Amniotic stem cell (primary cell): ENCODE measurements around the gene PACSIN3.
"Not testable (repeated sequence)": the region's sequence is repeated elsewhere in the genome, so short reads cannot be mapped to it uniquely, and the experiment has no call there.

Experiments used
- DNase-seq: peaks from one replicate; lab custom pipeline; 2025; lab: John Stamatoyannopoulos, UW

Gene PACSIN3

DNA sequence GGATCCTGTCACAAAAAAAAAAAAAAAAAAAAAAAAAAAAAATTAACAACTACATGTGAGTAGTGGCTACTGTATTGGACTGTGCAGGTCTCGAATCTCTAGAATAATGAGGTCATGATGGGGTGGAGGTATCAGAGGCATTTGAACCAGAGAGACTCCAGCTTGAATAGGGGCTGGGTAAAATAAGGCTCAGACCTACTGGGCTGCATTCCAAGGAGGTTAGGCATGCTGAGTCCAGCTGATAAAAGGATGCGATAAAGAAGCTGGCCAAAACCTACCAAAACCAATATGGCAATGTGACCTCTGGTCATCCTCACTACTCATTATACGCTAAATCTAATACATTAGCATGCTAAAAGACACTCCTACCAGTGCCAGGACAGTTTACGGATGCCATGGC lies 5.9 kb upstream of the PACSIN3 start:
- DNase-seq: no peak

DNA sequence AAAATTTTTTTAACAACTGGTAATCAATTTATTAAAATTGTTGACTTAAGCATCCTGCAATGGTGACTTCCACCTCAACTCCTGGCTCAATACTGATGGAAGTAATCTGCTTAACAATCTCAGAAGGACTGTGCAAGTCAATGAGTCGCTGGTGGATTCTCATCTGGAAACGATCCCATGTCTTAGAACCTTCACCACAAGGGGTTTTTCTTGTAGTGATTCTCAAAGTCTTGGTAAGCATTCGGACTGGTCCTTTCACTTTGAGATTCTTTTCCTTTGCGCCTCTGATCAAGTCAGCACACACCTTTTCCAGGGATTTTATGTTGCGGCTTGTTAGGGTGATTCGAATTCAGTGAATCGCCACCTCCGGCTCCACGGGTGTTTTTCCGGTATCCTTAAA lies 4.9 kb upstream of the PACSIN3 start:
- DNase-seq: not testable (repeated sequence)

GRCh38 chr11:47189100-47189834 lies 3.0 kb upstream of the PACSIN3 start:
- DNase-seq: no peak

DNA sequence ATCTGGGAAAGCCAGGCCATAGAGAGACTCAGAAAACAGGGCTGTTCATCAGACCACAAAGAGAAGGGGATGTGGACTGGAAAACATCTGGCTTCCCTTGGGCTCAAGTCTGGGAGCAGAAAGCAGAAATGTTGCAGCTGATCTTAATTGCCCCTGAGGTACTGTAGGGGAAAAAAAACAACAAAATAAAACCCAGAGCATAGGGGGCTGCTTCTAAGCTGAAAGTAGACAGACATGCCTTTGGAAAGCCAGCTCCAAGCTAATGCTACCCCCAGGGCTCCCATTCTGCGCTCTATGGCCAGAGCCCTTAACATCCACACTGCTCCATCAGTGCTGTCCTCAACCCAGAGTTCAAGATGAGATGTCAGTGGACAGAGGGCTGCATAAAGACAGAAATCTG lies 2.0 kb upstream of the PACSIN3 start:
- no peak for DNase-seq

- DNase-seq: no peak
Observed at GRCh38 chr11:47187723-47188122, 1.5 kb upstream of the PACSIN3 start.

- DNase-seq: no peak
Observed at GRCh38 chr11:47186700-47187695, 764 bp upstream of the PACSIN3 start.

- DNase-seq: no peak
Observed at GRCh38 chr11:47185305-47186075, 744 bp downstream of the PACSIN3 start.

DNA sequence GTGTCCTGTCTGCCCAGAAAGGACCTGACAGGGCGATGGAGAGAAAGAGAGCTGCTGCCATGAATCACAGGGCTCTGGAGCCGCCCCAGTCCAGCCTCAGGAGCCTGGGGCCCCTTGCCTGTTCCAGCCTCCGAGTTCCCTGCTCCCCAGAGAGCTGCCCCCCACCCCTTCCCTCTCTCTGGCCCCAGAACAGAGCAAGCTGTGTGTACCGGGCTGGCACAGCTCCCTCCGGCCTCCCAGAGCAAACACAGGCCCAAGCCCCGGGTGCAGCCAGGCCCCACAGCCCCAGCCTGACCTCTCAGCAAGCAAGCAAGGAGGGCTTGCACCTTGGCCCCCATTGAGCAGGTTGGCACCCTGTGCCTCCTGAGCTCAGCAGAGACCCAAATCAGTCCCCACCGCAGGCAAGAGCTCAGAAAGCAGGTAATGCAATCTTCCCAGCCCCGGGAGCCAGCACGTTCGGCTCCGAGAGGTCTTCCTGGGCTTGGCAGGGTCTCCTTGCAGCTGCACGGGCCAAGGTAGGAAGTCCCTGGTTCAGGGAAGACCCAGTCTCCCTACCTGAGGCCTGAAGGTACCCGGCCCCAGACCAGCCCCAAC lies 1.4 kb downstream of the PACSIN3 start:
- DNase-seq: no peak

DNA sequence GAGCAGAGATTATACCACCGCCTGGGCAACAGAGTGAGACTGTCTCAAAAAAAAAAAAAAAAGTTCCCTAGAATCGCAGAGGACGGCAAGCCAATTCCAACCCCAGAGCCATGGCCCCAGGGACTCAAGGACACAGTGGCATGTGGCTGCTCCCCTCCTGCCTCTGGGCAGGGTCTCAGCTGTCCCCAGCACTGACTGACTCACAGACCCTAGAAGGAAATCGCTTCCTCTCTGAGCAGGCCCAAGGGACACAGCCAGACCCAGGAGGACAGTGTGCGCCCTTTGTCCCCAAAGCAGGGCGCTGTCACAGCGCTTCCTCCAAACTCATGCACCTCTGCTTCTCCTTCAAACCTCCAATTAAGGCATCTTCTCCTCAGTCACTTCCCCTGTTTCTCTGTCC lies 2.3 kb downstream of the PACSIN3 start:
- no peak for DNase-seq

DNA sequence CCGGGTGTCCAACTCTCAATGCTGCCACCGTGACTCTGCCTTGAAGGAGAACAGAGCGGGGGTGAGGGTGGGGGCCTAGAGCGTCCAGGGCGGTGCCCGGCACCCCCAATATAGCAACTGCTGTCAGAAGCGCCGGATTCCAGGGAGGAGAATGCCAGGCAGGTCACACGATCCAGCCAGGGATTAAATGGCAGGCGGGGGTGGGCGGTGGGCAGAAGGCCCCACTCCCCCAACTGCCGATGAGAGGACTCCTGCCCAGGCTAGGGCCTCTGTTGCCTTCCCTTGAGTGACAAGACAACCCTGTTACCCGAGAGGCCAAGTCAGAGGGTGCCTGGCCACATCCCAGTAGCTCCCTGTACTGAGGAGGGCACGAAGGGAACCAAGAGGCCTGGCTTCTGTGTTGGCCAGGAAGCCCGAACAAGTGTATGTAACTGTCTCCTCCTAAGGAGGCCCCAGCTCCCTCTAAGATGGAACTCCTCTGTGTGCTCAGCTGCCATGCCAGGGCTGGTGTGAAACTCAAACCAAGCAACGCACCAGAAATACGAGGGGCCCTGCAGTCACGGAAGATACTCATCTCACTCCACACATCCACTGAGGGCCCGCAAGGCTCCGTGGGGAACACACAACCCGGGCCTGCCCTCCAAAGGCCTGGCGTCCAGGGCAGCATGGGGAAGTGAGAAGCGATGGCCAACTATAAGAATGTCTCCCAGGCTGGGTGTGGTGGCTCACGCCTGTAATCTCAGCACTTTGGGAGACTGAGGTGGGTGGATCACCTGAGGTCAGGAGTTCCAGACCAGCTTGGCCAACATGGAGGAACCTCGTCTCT lies 3.0 kb downstream of the PACSIN3 start:
- no peak for DNase-seq

DNA sequence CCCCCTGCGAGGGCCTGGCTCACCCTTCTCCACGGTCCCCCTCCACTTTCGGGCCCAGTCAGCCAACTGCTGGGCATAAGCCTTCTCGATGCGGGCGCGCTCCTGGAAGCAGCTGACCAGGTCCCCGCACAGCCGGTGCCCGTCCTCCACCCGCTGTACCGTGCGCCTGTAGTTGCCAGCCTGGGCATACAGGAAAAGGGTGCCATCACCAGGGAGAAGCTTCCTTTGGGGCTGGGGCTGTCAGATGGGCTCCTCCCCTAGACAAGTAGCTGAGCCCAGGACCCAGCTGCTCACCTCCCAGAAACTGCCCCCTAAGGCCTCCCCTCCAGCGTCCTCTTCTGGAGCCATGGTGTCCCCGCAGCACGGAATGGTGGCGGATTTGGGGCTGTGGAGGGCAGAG lies 3.9 kb downstream of the PACSIN3 start:
- DNase-seq: no peak

DNA sequence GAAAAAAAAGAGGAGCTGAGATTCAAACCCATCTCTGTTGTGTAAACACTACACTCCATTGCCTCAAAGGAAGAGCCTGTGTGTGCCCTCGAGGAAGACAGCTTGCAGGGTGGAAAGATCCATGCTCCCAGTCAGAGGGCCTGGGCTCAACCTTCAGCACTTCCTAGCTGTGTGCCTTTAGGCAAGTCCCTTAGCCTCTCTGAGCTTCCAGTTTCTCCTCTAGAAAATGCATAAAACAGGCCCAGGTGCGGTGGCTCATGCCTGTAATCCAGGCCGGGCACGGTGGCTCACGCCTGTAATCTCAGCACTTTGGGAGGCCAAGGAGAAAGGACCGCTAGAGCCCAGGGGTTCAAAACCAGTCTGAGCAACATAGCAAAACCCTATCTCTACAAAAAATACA lies 5.0 kb downstream of the PACSIN3 start:
- no peak for DNase-seq

DNA sequence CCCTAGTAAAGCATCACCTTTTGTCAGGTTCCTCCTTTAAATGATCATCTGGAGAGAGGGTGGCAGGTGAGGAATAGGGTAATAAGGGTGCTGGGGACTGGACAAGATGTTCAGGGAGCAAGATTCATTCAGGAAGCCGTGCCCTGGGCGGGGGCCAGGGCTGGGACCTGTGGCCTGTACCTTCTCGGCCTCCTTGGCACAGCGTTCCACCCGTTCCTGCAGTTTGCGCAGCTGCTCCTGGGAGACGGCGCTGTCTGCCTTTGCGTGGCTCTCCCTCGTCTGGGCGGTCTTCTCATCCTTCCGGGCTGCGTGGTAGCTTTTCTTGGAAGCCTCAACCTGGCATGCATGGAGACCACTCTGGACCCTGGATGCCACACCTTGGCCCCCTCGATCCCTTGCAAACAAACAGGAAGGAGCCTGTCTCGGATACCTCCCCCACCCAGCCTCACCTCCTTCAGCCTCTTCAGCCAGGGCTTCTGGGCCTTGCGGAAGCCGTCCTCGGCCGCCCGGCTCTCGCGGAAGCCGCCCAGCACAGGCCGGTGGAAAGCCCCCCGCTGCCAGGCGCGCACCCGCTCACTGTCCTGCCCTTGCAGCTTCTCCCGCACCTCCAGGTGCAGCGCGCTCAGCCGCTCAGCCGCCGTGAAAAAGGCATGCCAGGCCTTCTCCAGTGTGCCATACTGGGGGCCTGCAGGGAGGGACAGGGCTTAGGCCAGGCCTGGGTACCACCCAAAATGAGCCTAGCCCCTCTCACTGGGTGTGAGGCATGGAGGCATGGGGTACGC lies 6.0 kb downstream of the PACSIN3 start:
- DNase-seq: no peak

DNA sequence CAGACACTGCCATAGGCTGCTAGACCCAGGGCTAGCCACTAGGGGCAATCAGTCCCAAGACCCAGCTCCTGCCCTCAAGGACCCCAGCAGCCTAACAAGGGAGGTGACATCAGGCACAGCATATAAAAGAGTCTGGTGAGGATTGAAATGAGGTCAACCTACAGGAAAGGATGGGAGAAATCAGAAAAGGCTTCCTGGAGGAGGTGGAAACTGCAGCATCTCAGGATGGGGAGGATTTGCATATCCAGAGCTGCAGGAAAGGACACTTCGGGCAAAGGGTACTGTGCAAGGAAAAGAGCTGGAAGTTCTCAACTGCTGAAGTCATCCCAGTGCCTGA lies 6.6 kb downstream of the PACSIN3 start:
- no peak for DNase-seq

- DNase-seq: no peak
Observed at GRCh38 chr11:47178737-47179654, 7.2 kb downstream of the PACSIN3 start.

- no peak for DNase-seq
Observed at GRCh38 chr11:47178316-47178715, 7.9 kb downstream of the PACSIN3 start.

- no peak for DNase-seq
Observed at GRCh38 chr11:47177846-47178245, 8.4 kb downstream of the PACSIN3 start.

GRCh38 chr11:47177229-47177845 lies 8.9 kb downstream of the PACSIN3 start:
- DNase-seq: peak; percentile 66
